AG04449 (cell line): ENCODE measurements around the gene GPATCH4.
A peak's percentile ranks its signal among the peaks of the same experiment; 100 is the strongest.
"Not testable (repeated sequence)": the region's sequence is repeated elsewhere in the genome, so short reads cannot be mapped to it uniquely, and the experiment has no call there.

Experiments
- CTCF ChIA-PET: fragments of 350-600 bp; formaldehyde crosslinking; extraction: SDS; loops from one replicate; lab custom pipeline; 2021; ENCODE audit warnings: antibody characterized with exemption; lab: Yijun Ruan, JAX
- POLR2A ChIA-PET: fragments of 400-600, 350-600 bp; formaldehyde crosslinking; extraction: SDS; loops from one replicate; lab custom pipeline; 2020; ENCODE audit warnings: antibody characterized with exemption, inconsistent platforms; lab: Yijun Ruan, JAX
- DNase-seq: peaks from one replicate; pipeline ENCODE4 v3.0.0-alpha.2; 2010; ENCODE audit warnings: low read depth, low spot score
- H3K4me3 ChIP-seq: 2 replicates; pipeline ENCODE4 v1.5.1; 2011; ENCODE audit warnings: low read depth, mild to moderate bottlenecking, control low read depth, low read length
- CTCF ChIP-seq: IDR thresholded peaks from one replicate; pipeline ENCODE4 v1.5.1; 2011; ENCODE audit warnings: mild to moderate bottlenecking, moderate library complexity, low read length, control low read depth, inconsistent platforms; ENCODE audit not compliant: insufficient read depth; ENCODE audit errors: missing control alignments

GPATCH4 gene

DNA sequence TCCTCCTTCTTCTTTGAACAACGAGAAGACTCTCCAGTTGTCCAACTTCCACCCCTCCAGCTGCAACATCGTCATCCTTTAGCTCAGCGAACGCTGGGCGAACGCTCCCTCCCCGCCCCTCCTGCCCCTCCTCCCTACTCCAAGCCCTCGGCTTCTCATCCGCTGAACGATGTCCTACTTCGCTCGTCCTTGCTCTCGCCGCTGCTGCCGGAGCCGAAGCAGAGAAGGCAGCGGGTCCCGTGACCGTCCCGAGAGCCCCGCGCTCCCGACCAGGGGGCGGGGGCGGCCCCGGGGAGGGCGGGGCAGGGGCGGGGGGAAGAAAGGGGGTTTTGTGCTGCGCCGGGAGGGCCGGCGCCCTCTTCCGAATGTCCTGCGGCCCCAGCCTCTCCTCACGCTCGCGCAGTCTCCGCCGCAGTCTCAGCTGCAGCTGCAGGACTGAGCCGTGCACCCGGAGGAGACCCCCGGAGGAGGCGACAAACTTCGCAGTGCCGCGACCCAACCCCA is 40.5 kb upstream of the GPATCH4 start, which contains the start of gene BCAN:
TSS of gene BCAN (plus strand) at position 357 of the 504 bp plus-strand sequence. CDS start 3,938 bp downstream, outside the sequence.
- CTCF ChIA-PET, result interaction anchor here (0.9 to 12.8 kb wide), 3 partner anchors 15 to 34 kb away, joined by 3 to 185 read pairs (median 142); no protein-coding TSS in a partner anchor
- DNase-seq, result no peak
- TF ChIP-seq CTCF, result no peak
- POLR2A ChIA-PET, result no interaction called here
- H3K4me3 ChIP-seq, result peak within 1 kb of the TSS; percentile 20; the same call in 1 of the 2 replicates

GRCh38 chr1:156640842-156641706 is 39.8 kb upstream of the GPATCH4 start:
- CTCF ChIA-PET, result interaction anchor here (0.9 to 12.8 kb wide), 3 partner anchors 14 to 33 kb away, joined by 3 to 185 read pairs (median 142); no protein-coding TSS in a partner anchor
- POLR2A ChIA-PET, result no interaction called here
- DNase-seq, result no peak
- H3K4me3 ChIP-seq, result no peak overlapping the region
- TF ChIP-seq CTCF, result no peak

DNA sequence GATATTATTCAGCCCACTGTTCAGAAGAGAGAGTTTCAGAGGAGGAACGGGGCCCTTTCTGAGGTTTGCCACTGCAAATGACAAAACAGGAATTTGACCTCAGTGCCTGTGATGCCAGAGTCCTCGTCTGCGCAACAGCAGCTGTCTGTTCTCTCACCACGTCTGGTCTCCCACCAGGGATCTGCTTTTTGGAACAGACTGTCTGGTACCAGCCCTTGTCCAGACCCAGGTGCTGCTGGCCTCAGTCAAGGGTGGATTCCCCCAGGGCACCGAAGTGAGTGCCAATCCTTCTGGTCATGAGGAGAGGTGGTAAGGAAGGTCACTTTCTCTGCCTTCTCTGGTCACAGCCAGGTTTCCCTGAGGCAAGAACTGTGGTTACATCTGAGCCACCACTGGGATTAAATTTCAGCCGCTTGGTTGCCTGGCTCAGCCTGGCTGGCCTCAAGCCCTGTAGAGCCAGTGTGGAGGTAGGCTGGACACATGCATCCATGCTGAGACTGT is 38.4 kb upstream of the GPATCH4 start:
- ChIA-PET POLR2A (no interaction called here), CTCF (interaction anchor here (0.7 to 11.0 kb wide), 5 partner anchors 13 to 20 kb away, joined by 3 to 142 read pairs (median 3); no protein-coding TSS in a partner anchor)
- DNase-seq, result no peak
- no peak for TF ChIP-seq CTCF
- H3K4me3 ChIP-seq, result no peak overlapping the region

DNA sequence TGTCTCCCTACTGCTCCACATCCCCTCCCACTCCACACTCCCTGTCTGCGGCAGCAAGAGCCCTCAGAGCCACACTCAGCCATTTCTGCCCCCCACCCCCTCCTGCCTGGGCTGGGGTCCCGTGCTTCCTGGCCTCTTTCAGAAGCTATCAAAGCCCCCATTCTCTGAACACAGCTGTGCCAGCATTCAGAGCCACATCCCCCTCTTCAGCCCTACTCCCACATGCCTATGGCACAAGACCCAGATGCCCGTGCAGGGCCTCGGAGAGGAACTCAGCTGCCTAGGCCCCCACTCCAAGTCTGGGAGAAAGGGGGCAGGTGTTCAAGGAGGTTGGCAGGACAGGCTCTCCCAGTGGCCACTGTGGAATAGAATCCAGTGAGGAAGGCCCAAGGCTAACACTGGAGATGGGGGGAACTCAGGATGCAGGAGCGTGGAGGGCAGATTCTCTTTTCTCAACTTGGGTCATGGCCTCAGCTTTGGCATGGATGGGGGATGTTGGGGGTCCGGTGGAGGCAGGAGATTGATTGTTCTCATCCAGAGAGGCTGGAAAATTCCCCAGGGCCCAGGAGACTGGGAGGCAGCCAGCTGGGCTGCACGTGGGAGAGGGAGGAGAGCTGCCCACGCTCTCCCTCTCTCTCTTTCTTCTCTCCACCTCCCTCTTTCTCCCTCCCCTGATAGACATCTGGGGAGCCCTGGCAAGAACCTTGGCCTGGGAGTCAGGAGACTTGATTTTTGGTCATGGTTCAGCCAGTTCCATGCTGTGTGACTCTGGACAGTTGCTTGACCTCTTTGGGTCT is 37.1 kb upstream of the GPATCH4 start:
- ChIA-PET POLR2A (no interaction called here), CTCF (interaction anchor here (0.7 to 11.0 kb wide), 7 partner anchors 12 to 88 kb away, joined by 3 to 142 read pairs (median 3); no protein-coding TSS in a partner anchor)
- no peak overlapping the region for H3K4me3 ChIP-seq
- no peak for DNase-seq
- no peak for TF ChIP-seq CTCF

GRCh38 chr1:156632355-156632754 is 31.1 kb upstream of the GPATCH4 start:
- TF ChIP-seq CTCF, result no peak
- CTCF ChIA-PET, result interaction anchor here (0.8 to 11.5 kb wide), 9 partner anchors 8 to 246 kb away, joined by 4 to 341 read pairs (median 6); partner anchors contain the start of genes HAPLN2 and NES
- POLR2A ChIA-PET, result no interaction called here
- H3K4me3 ChIP-seq, result no peak overlapping the region
- DNase-seq, result no peak

- H3K4me3 ChIP-seq, POLR2A ChIA-PET, DNase-seq: not testable (repeated sequence)
- CTCF ChIA-PET, result interaction anchor here (0.7 to 11.5 kb wide), 10 partner anchors 10 to 175 kb away, joined by 3 to 341 read pairs (median 6); partner anchors contain the start of genes BCAN, HAPLN2 and NES
Measured at GRCh38 chr1:156631152-156631551, 29.9 kb upstream of the GPATCH4 start.
